Iris pigment epithelial cell (primary cell): Measurements from ENCODE around the gene HSPB6.

Experiments used
- DNase-seq: peaks from one replicate; pipeline ENCODE4 v3.0.0-alpha.2; 2011; ENCODE audit warnings: low read depth

Gene HSPB6

DNA sequence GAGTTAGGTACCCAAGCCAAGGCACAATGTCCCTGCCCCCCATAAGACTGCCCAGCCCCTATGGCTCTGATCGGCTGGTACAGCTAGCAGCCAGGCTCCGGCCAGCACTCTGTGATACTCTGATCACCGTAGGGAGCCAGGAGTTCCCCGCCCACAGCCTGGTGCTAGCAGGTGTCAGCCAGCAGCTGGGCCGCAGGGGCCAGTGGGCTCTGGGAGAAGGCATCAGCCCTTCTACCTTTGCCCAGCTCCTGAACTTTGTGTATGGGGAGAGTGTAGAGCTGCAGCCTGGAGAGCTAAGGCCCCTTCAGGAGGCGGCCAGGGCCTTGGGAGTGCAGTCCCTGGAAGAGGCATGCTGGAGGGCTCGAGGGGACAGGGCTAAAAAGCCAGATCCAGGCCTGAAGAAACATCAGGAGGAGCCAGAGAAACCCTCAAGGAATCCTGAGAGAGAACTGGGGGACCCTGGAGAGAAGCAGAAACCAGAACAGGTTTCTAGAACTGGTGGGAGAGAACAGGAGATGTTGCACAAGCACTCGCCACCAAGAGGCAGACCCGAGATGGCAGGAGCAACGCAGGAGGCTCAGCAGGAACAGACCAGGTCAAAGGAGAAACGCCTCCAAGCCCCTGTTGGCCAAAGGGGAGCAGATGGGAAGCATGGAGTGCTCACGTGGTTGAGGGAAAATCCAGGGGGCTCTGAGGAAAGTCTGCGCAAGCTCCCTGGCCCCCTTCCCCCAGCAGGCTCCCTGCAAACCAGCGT lies 42.1 kb downstream of the HSPB6 start:
- no peak for DNase-seq

- DNase-seq: no peak
Observed at GRCh38 chr19:35713904-35714495, 42.8 kb downstream of the HSPB6 start.

- no peak for DNase-seq
Observed at GRCh38 chr19:35713506-35713850, 43.4 kb downstream of the HSPB6 start.

GRCh38 chr19:35712567-35713505 lies 44.0 kb downstream of the HSPB6 start:
- no peak for DNase-seq

- no peak for DNase-seq
Observed at GRCh38 chr19:35710784-35711723, 45.8 kb downstream of the HSPB6 start.

DNA sequence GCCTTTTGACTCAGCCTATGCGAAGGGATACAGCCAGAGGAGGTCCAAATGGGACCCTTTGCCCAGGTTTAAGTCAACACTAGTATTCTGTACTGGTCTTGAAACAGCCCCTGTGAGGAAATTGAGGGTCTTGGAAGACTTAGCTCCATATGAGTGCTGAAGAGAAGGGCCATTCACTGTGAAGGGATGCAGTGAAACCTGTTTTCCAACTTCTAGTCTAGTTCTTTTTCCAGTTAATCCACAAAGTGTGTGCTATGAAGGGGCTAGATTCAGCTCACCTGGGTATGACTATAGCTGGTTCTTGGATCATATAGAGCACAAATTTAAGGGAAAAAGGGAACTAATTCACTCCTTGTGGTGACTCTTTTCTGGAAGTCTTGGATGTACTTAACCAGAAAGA lies 48.4 kb downstream of the HSPB6 start:
- no peak for DNase-seq
